ENCODE results near the gene SMS.

DNA sequence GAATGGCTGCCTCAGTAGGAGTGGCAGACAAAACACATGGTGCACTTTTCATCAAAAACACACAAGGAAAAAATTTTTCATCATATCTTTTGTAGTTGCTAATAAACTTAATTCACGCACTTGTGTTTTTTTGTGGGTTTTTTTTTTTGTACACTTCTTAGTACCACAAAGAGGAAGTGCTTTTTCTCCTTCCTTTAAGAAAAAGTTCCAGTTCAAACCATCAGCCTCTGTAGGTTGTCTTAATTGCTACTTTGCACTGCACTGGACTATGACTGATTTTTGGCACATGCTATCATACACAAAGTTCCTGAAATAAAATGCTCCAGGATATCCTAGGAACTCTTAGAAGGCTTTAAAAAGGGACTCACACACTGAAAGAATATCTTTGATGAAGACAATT lies 91.6 kb downstream of the SMS start, which contains the start of gene PHEX:
- TF ChIP-seq EZH2 (optimal IDR thresholded peaks at IDR 0.05; ENCODE audit: low read depth, low read length): no peak
- TF ChIP-seq CTCF (IDR thresholded peaks at IDR 0.05; ENCODE audit: low read length): no peak
